CD8-positive, alpha-beta memory T cell (primary cell): ENCODE data around the gene PHC2. TPM values are rescaled to one million over a fixed set of nuclear protein-coding genes. Genes with fewer than 3 reads are reported as not detected.

Experiments
- CTCF ChIA-PET: fragments of 350-600 bp; sonication (Branson Sonifier 250); formaldehyde crosslinking; loops from one replicate; lab custom pipeline; 2021; ENCODE audit warnings: antibody characterized with exemption; lab: Charles Lee
- POLR2A ChIA-PET: fragments of 350-600 bp; sonication (Branson Sonifier 250); formaldehyde crosslinking; loops from one replicate; lab custom pipeline; 2021; ENCODE audit warnings: antibody characterized with exemption; lab: Charles Lee
- DNase-seq, 5 donors: peaks; one replicate each; pipeline versions ENCODE4 v3.0.0 to v3.0.0-alpha.2; 2020 to 2022; ENCODE audit warnings: mixed read lengths in 1 of 5
- H3K27ac ChIP-seq: one replicate; pipeline ENCODE4 v1.7.0; 2013; ENCODE audit warnings: low read depth, mild to moderate bottlenecking, low read length, moderate library complexity
- H3K27me3 ChIP-seq: 2 replicates; pipeline ENCODE4 v1.7.0; 2013; ENCODE audit warnings: low read length, mild to moderate bottlenecking; ENCODE audit not compliant: insufficient read depth, poor library complexity, severe bottlenecking
- H3K36me3 ChIP-seq: 2 replicates; pipeline ENCODE4 v1.7.0; 2013; ENCODE audit warnings: mild to moderate bottlenecking, low read length, moderate library complexity; ENCODE audit not compliant: insufficient read depth
- H3K4me1 ChIP-seq: 2 replicates; pipeline ENCODE4 v1.7.0; 2013; ENCODE audit warnings: mild to moderate bottlenecking, low read length, moderate library complexity; ENCODE audit not compliant: insufficient read depth
- H3K4me3 ChIP-seq: 2 replicates; pipeline ENCODE4 v1.7.0; 2013; ENCODE audit warnings: mild to moderate bottlenecking, low read length
- H3K9me3 ChIP-seq: 2 replicates; pipeline ENCODE4 v1.7.0; 2013; ENCODE audit warnings: mild to moderate bottlenecking, low read length
- H3K27ac Mint-ChIP-seq, 8 donors: one replicate each; pipeline ENCODE4 v1.8.0; 2020 to 2021; ENCODE audit warnings: mixed read lengths in 8 of 8, mild to moderate bottlenecking in 6 of 8, inconsistent platforms in 3 of 8, moderate library complexity in 3 of 8
- H3K27me3 Mint-ChIP-seq, 2 donors: one replicate each; pipeline ENCODE4 v1.8.0; 2020 to 2021; ENCODE audit warnings: mixed read lengths in 2 of 2, mild to moderate bottlenecking in 1 of 2, moderate library complexity in 1 of 2
- H3K36me3 Mint-ChIP-seq, 3 donors: one replicate each; pipeline ENCODE4 v1.8.0; 2020 to 2021; ENCODE audit warnings: mixed read lengths in 3 of 3, inconsistent platforms in 1 of 3, mild to moderate bottlenecking in 1 of 3
- H3K4me1 Mint-ChIP-seq, 3 donors: one replicate each; pipeline ENCODE4 v1.8.0; 2020 to 2021; ENCODE audit warnings: mixed read lengths in 3 of 3, inconsistent platforms in 1 of 3, mild to moderate bottlenecking in 1 of 3
- H3K4me3 Mint-ChIP-seq, 7 donors: one replicate each; pipeline ENCODE4 v1.8.0; 2020 to 2021; ENCODE audit warnings: mixed read lengths in 7 of 7, mild to moderate bottlenecking in 6 of 7, moderate library complexity in 4 of 7, inconsistent platforms in 2 of 7
- H3K9me3 Mint-ChIP-seq, 5 donors: one replicate each; pipeline ENCODE4 v1.8.0; 2020 to 2022; ENCODE audit warnings: mixed read lengths in 5 of 5, mild to moderate bottlenecking in 3 of 5, moderate library complexity in 2 of 5, inconsistent platforms in 1 of 5
- polyA plus RNA-seq: library from polyadenylated mRNA; unstranded; fragments of 300-500 nt; fragmentation: Illumina TruSeq; gene quantifications from one replicate; pipeline ENCODE4 v1.2.3, GENCODE V29; 2021
- total RNA-seq, 2 experiments: library from RNA; stranded (reverse); gene quantifications; one replicate each; pipeline ENCODE4 v1.2.3, GENCODE V29; 2021

The PHC2 gene
- total and polyA plus RNA-seq, 3 experiments from 2014 or later, result 25.5 to 34.2 (median 25.8) TPM

DNA sequence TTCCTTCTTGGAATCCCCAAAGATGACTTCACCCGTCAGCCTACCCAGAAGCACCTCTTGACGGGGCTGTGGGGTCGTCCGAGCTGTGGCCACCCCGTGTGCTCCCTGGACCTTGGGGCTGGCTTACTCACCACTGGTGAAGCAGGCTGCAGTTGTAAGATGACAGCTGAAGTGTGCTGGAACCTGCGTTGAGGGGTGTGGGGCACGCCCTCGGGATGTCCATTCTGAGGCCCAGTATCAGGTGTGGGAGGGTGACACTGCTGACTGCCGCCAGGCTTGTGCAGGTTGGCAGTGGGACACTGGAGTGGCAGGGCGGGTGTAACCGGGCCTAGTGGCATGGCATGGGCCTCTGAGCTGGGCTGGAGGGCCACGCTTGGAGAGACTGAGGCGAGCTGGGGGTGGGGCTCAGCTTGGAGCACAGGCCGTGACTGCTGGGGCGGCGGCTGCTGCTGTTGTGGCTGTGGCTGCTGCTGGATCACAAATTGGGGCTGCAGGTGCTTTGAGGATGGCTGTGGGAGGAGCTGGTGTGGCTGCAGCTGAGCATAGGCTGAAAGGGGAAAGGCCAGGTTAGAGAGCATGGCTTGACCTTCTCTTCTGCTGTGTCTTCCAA lies 76.1 kb downstream of the PHC2 start:
- H3K27me3 ChIP-seq, result no peaks in the 10 kb centered on the region
- Mint-ChIP-seq H3K36me3 (peaks cover 0 to 3% (median 3%) of the 10 kb centered on the region in 3 donors), H3K4me3 (no peak overlapping the region), H3K27ac (no peak overlapping the region), H3K9me3 (no peaks in the 10 kb centered on the region), H3K27me3 (peaks cover 0 to 9% of the 10 kb centered on the region in 2 donors), H3K4me1 (peaks cover 9 to 11% (median 10%) of the 10 kb centered on the region in 3 donors)
- no peaks in the 10 kb centered on the region for H3K36me3 ChIP-seq
- no peak overlapping the region for H3K4me3 ChIP-seq
- H3K9me3 ChIP-seq, result no peaks in the 10 kb centered on the region
- ChIA-PET CTCF (interaction anchor here (1.3 to 1.8 kb wide), 2 partner anchors 58 to 59 kb away, joined by 3 to 6 read pairs; no protein-coding TSS in a partner anchor), POLR2A (interaction anchor here (0.5 kb wide), 1 partner anchor 531 kb away, joined by 4 read pairs; no protein-coding TSS in a partner anchor)
- H3K4me1 ChIP-seq, result no peaks in the 10 kb centered on the region
- no peak overlapping the region for H3K27ac ChIP-seq
- DNase-seq, result no peak

DNA sequence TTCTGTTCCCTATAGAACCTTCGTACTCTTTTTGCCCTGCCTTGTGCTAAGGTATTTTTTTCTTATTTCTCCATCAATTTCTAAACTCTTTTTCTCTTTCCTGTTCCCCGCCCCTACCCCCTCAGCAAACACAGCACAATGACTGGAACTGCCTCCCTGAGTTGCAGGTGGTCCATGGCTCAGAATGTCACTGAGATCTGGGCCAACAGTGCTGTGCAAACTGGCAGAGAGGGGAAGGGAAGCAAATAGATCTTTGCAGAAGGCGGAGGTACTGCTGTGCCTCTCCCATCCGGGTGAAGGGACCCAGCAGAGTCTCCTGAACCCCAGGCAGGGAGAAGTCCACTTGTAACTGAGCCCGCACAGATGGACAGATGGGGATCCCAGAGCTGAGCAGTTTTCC lies 77.4 kb downstream of the PHC2 start:
- Histone ChIP-seq H3K27ac (no peak overlapping the region), H3K36me3 (no peaks in the 10 kb centered on the region), H3K4me1 (peaks cover 4% of the 10 kb centered on the region), H3K9me3 (no peaks in the 10 kb centered on the region), H3K27me3 (no peaks in the 10 kb centered on the region), H3K4me3 (no peak overlapping the region)
- DNase-seq, result no peak
- Mint-ChIP-seq H3K9me3 (no peaks in the 10 kb centered on the region), H3K4me3 (no peak overlapping the region), H3K27ac (no peak overlapping the region), H3K36me3 (peaks cover 0 to 7% (median 3%) of the 10 kb centered on the region in 3 donors), H3K27me3 (peaks cover 0 to 9% of the 10 kb centered on the region in 2 donors), H3K4me1 (peaks cover 15 to 17% (median 15%) of the 10 kb centered on the region in 3 donors)
- CTCF ChIA-PET, result interaction anchor here (1.4 to 2.7 kb wide), 3 partner anchors 9 to 59 kb away, joined by 3 to 8 read pairs (median 6); no protein-coding TSS in a partner anchor
- POLR2A ChIA-PET, result no interaction called here

DNA sequence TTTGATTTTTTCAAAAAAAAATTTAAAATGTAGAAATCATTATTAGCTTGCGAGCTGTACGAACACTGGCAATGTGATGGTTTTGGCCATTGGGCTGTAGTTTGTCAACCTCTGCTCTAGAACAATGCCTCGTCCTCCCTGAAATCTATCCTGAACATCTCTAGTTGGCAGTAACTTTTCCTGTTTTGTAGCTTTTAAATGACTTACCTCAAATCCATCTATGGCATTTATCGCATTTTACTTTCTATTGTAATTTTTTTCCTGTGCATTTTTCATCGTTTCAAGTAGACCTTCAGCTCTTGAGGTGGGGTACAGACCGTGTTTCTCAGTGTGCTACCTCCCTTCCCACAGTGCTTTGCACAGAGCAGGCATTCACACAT lies 79.6 kb downstream of the PHC2 start:
- peaks cover 0 to 12% (median 3%) of the 10 kb centered on the region in 3 donors for H3K36me3 Mint-ChIP-seq
- no peak for DNase-seq
- peaks cover 37 to 39% (median 38%) of the 10 kb centered on the region in 3 donors for H3K4me1 Mint-ChIP-seq
- Histone ChIP-seq H3K4me3 (no peak overlapping the region), H3K4me1 (peaks cover 26% of the 10 kb centered on the region), H3K27ac (no peak overlapping the region), H3K36me3 (no peaks in the 10 kb centered on the region), H3K27me3 (no peaks in the 10 kb centered on the region), H3K9me3 (no peaks in the 10 kb centered on the region)
- peaks cover 0 to 6% of the 10 kb centered on the region in 2 donors for H3K27me3 Mint-ChIP-seq
- peak overlapping the region in 6 of 7 donors; percentile 15 to 96 (median 49) for H3K4me3 Mint-ChIP-seq
- no peaks in the 10 kb centered on the region for H3K9me3 Mint-ChIP-seq
- POLR2A ChIA-PET, result interaction anchor here (0.6 kb wide), 1 partner anchor 46 kb away, joined by 3 read pairs; no protein-coding TSS in a partner anchor
- peak overlapping the region in 1 of 8 donors; percentile 90 for H3K27ac Mint-ChIP-seq
- CTCF ChIA-PET, result interaction anchor here (2.7 kb wide), 1 partner anchor 11 kb away, joined by 8 read pairs; no protein-coding TSS in a partner anchor

DNA sequence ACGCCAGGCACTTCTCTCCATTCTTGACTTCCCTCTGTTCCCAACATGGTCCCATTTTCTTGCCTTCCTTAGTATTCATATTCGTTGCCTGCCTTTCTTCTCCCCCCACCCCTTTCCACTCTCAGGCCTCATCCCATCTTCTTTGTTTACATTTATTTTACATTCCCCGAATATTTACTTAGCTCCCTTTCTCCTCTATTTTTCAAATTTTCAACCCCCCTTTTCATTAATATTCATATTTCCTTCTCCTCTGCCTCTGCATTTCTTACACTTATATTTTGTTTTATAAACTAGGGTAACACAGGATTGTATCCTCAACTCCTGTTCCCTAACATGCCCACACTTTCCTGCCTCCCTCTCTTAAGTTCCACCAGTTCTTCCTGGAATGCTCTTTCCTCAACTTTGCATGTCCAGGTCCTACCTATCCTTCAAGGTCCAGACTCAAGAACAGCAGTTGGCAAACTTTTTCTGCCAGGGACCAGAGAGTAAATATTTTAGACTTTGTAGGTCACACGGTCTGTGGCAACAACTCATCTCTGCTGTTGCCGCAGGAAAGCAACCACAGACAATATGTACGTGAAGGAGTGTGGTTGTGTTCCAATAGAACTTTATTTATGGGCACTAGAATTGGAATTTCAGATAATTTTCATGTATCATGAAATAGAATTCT lies 80.1 kb downstream of the PHC2 start:
- Mint-ChIP-seq H3K4me1 (peaks cover 38 to 45% (median 43%) of the 10 kb centered on the region in 3 donors), H3K9me3 (no peaks in the 10 kb centered on the region)
- POLR2A ChIA-PET, result interaction anchor here (0.7 kb wide), 2 partner anchors 15 to 82 kb away, joined by 3 to 5 read pairs; no protein-coding TSS in a partner anchor

DNA sequence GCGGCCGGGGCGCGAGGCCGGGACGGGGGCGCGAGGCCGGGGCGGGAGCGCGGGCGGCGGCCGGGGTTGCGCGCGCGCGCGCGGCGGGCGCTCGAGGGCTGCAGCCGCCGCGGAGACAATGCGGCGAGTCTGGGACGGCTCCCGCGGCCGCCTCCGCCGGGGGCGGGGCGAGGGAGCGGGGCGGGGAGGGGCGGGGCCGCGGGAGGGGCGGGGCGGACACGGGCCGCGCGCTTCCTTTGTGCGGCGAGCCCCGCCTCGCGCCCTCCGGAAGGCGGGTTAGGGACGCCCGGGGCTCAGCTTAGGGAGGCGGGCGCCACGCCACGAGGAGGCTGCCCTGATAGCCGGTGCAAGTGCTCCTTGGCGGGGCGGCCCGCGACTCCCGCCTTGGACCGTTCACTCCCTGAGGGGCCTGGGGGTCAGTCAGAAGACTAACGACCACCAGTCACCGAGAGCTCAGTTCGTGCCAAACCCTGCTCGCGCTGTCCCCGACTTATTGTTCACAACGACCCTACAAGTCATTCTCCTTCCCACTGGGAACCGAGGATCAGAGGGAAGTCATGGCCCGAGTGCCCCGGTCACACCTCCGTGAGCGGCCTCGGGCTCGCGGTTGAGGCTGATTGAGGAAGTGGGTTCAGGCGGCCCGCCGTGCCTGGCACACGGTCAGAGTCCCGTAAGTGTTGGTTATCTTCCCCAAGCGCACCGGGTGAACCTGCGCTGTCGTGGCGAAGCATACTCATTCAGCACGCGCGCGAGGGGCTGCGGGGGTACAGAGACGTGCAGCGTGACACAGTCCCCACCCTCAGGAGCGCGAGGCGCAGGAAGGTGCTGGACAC lies 80.9 kb downstream of the PHC2 start:
- H3K4me3 ChIP-seq, result peak overlapping the region; percentile 82
- no peaks in the 10 kb centered on the region for H3K27me3 ChIP-seq
- DNase-seq, result peak; percentile 72 to 85 (median 77)
- Mint-ChIP-seq H3K4me3 (peak overlapping the region; percentile 86 to 96 (median 93)), H3K9me3 (no peaks in the 10 kb centered on the region), H3K27ac (peak overlapping the region; percentile 72 to 94 (median 90)), H3K4me1 (peaks cover 41 to 51% (median 49%) of the 10 kb centered on the region in 3 donors), H3K27me3 (peaks cover 0 to 6% of the 10 kb centered on the region in 2 donors), H3K36me3 (peaks cover 0 to 14% (median 0%) of the 10 kb centered on the region in 3 donors)
- H3K27ac ChIP-seq, result peak overlapping the region; percentile 84
- peaks cover 27% of the 10 kb centered on the region for H3K4me1 ChIP-seq
- H3K36me3 ChIP-seq, result no peaks in the 10 kb centered on the region
- ChIA-PET CTCF (interaction anchor here (0.7 kb wide), 1 partner anchor 20 kb away, joined by 3 read pairs; no protein-coding TSS in a partner anchor), POLR2A (interaction anchor here (0.6 to 0.7 kb wide), 5 partner anchors 14 to 637 kb away, joined by 3 to 5 read pairs (median 3); partner anchors contain the start of gene TRIM62)
- no peaks in the 10 kb centered on the region for H3K9me3 ChIP-seq

More for the DNA sequence above, 80.1 kb downstream of the PHC2 start:
- H3K36me3 ChIP-seq, result no peaks in the 10 kb centered on the region
- DNase-seq, result no peak
- peak overlapping the region; percentile 84 for H3K27ac ChIP-seq
- CTCF ChIA-PET, result interaction anchor here (0.7 to 2.7 kb wide), 2 partner anchors 11 to 20 kb away, joined by 3 to 8 read pairs; no protein-coding TSS in a partner anchor
- peak overlapping the region; percentile 86 to 96 (median 93) for H3K4me3 Mint-ChIP-seq
- peak overlapping the region; percentile 82 for H3K4me3 ChIP-seq
- no peaks in the 10 kb centered on the region for H3K27me3 ChIP-seq
- H3K27me3 Mint-ChIP-seq, result peaks cover 0 to 6% of the 10 kb centered on the region in 2 donors
- H3K27ac Mint-ChIP-seq, result peak overlapping the region; percentile 72 to 93 (median 90)
- no peaks in the 10 kb centered on the region for H3K9me3 ChIP-seq
- H3K36me3 Mint-ChIP-seq, result peaks cover 0 to 12% (median 2%) of the 10 kb centered on the region in 3 donors
- peaks cover 27% of the 10 kb centered on the region for H3K4me1 ChIP-seq

DNA sequence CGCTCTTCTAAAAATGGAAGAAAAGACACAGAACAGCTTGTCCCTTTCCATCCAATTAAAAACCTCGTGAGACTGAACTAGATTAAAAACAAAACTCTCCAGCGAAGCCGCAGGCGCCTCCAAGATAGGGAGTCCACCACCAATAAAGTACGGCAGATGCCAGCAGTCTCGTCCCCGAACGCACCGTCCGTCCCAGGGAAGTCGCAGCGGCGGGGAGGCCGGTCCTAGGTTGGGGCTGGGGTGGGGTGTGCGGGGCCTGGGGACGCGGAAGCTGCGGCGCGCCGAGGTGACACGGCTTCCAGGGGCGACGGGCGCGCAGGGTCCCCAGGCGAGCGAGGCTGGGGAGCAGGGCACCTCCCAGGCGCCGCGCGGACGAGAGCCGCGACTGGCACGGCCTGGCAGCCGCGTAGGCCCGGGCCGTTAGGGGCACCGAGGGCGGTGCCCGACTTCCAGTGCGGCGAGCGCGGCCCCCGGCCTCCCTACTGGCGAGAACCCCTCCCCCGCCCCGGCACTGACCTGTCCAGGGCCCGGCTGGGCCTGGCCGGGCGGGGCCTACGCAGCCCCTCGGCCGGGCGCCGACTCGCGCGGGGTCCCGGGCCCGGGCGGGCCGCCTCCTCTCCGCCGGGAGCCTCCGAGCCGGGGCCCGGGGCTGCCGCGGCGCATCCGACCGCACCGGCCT lies 81.7 kb downstream of the PHC2 start:
- ChIA-PET CTCF (no interaction called here), POLR2A (interaction anchor here (0.6 kb wide), 2 partner anchors 71 to 636 kb away, joined by 3 read pairs; no protein-coding TSS in a partner anchor)
- Histone ChIP-seq H3K27me3 (no peaks in the 10 kb centered on the region), H3K9me3 (no peaks in the 10 kb centered on the region), H3K36me3 (no peaks in the 10 kb centered on the region), H3K4me3 (peak overlapping the region; percentile 71), H3K4me1 (peaks cover 27% of the 10 kb centered on the region), H3K27ac (peak overlapping the region; percentile 66)
- H3K9me3 Mint-ChIP-seq, result no peaks in the 10 kb centered on the region
- peaks cover 0 to 19% (median 0%) of the 10 kb centered on the region in 3 donors for H3K36me3 Mint-ChIP-seq
- H3K4me1 Mint-ChIP-seq, result peaks cover 45 to 56% (median 53%) of the 10 kb centered on the region in 3 donors
- peak overlapping the region; percentile 86 to 98 (median 90) for H3K4me3 Mint-ChIP-seq
- H3K27me3 Mint-ChIP-seq, result peaks cover 0 to 6% of the 10 kb centered on the region in 2 donors
- H3K27ac Mint-ChIP-seq, result peak overlapping the region; percentile 69 to 98 (median 91)
- peak; percentile 32 to 67 (median 47) for DNase-seq

DNA sequence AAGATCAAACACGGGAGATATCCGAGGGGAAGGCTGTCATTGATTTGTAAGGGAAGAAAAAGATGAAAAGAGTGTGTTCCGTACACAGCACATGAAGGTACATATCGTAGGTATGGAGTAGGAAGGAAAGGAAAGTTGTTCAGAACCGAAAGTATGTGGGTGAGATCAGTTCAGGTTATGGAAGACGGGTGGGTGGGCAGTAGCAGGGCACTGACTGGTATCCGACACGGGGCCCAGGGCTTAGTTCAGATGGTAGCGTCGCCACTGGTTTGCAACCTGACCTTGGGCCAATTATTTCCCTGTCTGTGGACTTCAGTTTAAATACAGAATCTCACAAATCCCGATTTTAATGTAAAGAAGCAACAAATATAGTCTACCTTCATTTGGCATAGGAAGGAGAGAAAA lies 82.2 kb downstream of the PHC2 start:
- Mint-ChIP-seq H3K36me3 (peaks cover 0 to 24% (median 1%) of the 10 kb centered on the region in 3 donors), H3K9me3 (no peaks in the 10 kb centered on the region), H3K27ac (peak overlapping the region; percentile 69 to 98 (median 91)), H3K27me3 (peaks cover 0 to 6% of the 10 kb centered on the region in 2 donors), H3K4me3 (peak overlapping the region; percentile 86 to 98 (median 90)), H3K4me1 (peaks cover 50 to 61% (median 58%) of the 10 kb centered on the region in 3 donors)
- peaks cover 27% of the 10 kb centered on the region for H3K4me1 ChIP-seq
- ChIA-PET POLR2A (no interaction called here), CTCF (no interaction called here)
- peak in 2 of 5 donors; percentile 10 to 14 for DNase-seq
- peak overlapping the region; percentile 66 for H3K27ac ChIP-seq
- peak overlapping the region; percentile 71 for H3K4me3 ChIP-seq
- H3K27me3 ChIP-seq, result no peaks in the 10 kb centered on the region
- H3K9me3 ChIP-seq, result no peaks in the 10 kb centered on the region
- no peaks in the 10 kb centered on the region for H3K36me3 ChIP-seq
